GM12864 (cell line): ENCODE data around the gene HMGB1.

Source experiments
- DNase-seq: peaks from one replicate; pipeline ENCODE4 v3.0.0-alpha.2; 2011; ENCODE audit warnings: low read depth
- H3K4me3 ChIP-seq: 2 replicates; pipeline ENCODE4 v1.5.1; 2011; ENCODE audit warnings: mild to moderate bottlenecking, low read depth, low read length, control low read depth
- TF ChIP-seq, protein P1 (sequence below): IDR thresholded peaks from 2 replicates; pipeline ENCODE4 v1.5.1; 2011; ENCODE audit warnings: low read depth, mild to moderate bottlenecking, moderate library complexity, low read length, control low read depth, inconsistent platforms; ENCODE audit errors: missing control alignments

The HMGB1 gene

DNA sequence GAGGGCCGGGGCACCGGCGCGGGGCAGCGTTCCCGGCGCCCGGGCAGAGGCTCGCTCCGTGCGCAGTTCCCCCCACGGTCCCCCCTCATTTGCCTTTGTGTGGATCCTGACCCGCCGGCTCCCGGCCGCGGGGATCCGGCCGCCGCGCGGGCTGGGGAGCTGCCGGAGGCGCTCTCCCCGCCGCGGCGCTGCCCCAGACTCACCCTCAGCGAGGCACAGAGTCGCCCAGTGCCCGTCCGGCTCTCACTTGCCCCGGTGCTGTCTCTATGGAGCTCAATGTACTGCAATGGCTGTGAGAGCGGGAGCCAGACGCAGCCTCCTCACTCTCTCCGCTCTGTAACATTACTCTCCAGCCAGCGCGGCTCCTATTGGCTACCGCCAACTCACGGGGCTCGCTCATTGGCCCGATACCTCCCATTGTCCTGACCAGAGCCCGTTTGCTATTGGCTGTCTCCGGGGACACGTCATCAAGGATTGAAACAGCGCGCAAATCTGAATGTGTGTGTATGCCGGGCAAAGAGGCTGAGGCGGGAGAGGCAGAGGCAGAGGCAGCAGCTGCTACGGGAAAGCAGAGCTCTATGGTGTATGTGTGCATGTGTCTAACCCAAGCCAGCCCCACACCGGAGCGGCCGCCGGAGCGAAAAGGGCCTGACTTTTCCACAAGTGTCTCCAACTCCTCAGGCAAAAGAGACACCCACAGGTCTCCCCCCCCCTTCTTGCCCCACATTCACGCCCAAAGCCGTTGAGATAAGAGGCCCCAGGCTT is at the start of gene HMGB1:
HMGB1 (minus strand) TSS at position 344 of the 765 bp plus-strand sequence. CDS start 2,256 bp downstream, outside the sequence.
- peak within 1 kb of the TSS; percentile 91 for H3K4me3 ChIP-seq
- TF ChIP-seq, protein P1, sequence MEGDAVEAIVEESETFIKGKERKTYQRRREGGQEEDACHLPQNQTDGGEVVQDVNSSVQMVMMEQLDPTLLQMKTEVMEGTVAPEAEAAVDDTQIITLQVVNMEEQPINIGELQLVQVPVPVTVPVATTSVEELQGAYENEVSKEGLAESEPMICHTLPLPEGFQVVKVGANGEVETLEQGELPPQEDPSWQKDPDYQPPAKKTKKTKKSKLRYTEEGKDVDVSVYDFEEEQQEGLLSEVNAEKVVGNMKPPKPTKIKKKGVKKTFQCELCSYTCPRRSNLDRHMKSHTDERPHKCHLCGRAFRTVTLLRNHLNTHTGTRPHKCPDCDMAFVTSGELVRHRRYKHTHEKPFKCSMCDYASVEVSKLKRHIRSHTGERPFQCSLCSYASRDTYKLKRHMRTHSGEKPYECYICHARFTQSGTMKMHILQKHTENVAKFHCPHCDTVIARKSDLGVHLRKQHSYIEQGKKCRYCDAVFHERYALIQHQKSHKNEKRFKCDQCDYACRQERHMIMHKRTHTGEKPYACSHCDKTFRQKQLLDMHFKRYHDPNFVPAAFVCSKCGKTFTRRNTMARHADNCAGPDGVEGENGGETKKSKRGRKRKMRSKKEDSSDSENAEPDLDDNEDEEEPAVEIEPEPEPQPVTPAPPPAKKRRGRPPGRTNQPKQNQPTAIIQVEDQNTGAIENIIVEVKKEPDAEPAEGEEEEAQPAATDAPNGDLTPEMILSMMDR, result no peak
- DNase-seq, result peak; percentile 98

DNA sequence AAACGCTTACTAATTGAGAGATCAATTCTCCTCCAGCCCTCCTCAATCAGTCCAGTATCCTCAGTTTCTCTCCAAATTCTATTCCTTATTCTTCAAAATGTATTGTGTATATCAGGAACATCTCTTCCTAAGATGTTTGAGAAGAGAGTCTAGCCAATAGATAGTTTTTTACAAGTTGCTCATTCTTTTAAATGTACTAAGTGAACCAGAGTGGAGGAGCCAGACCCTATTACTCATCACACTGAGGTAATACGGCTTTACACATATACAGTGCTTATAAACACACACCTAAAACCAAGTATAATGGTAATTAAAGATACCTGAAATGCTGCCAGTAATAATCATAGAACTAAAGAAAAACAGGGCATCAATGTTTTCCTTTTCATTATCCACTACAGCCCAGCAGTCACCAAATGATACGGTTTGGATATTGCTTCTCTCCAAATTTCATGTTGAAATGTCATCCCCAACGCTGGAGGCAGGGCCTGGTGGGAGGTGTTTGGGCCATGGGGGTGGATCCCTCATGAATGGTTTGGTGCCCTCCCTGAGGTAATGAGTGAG is 45.2 kb upstream of the HMGB1 start:
- H3K4me3 ChIP-seq, result no peak overlapping the region

DNA sequence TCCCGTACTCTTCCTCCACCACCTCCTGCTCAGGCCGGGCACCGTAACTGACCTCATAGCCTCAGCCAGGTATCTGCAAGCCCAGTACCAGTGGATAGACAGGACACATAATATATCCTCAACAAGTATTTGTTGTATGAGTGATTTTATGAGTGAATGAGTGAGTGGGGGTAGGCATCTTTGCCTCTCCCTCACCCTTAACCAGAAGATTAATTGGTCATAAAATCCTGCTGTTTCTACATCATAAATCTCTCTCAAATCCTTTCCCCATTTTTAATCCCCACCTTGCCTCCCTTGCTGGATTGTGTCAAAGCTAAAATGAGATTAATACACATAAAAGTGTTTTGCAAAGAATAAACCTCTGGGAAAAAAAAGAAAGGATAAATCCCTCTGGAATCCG is 44.4 kb upstream of the HMGB1 start:
- H3K4me3 ChIP-seq, result no peak overlapping the region
- TF ChIP-seq, protein P1, result no peak
- DNase-seq, result no peak

More for the DNA sequence above, 45.2 kb upstream of the HMGB1 start:
- TF ChIP-seq, protein P1, result no peak
- DNase-seq, result no peak

DNA sequence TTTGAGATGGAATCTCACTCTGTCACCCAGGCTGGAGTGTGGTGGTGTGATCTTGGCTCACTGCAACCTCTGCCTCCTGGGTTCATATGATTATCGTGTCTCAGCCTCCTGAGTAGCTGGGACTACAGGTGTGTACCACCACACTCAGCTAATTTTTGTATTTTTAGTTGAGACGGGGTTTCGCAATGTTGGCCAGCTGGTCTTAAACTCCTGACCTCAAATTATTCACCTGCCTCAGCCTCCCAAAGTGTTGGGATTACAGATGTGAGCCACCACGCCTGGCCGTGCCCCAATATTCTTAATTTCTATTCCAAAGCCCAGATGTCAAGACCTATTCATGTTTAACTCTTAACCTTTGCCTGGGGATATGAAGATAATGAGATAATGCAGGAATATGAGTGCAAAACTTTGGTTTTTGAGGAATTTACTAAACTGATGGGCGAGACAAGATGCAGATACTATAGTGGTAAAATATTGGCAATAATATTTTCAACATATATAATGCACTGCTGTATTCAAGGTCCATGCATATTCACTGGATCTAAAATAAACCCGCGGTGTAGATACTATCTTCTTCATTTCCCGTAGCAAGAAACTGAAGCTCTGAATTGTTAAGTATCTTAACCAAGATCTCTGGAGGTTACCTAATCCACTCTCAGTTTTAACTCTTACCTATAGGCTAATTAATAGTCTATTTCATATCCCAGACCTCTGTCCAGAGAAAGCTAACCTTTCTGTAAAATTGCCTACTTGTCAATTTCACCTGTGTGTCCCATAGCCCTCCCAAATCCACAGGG is 43.7 kb upstream of the HMGB1 start:
- TF ChIP-seq, protein P1, result no peak
- DNase-seq, result no peak
- no peak overlapping the region for H3K4me3 ChIP-seq

DNA sequence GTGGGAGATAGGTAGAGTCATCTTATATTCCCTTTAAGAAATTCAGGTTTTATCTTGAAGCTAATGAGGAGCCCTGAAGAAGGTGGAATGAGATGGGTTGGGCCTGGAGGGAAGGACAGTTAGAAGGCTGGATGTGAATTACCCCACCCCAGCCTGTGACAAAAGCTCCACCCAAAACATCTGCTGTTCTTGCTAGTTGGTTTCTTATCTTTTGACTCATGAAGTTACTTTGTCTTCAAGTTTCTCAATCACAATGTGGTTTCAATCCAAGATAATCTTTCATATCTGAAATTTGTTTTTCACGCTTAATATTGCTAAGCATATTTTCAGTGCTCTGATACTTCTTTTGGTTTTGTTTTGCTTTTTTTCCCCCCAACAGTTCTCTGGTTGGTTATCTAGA is 38.3 kb upstream of the HMGB1 start:
- no peak overlapping the region for H3K4me3 ChIP-seq
- peak; percentile 47 for DNase-seq
- TF ChIP-seq, protein P1, result no peak

DNA sequence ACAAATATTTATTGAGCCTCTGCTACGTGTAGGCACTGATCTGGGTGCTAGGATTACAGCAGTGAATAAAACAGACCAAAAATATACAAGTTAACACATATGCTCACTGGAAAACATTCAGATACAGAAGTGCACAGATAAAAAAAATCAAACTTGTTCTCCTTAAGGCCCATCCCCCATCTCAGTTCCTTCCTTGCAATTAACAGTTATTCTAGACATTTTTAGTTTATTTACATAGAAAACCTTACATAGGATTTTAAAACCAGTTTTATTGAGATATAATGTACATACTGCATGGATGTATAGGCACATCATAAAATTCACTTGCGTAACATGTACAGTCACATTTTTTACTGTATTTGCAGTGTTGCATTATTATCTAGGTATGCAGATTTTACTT is 36.5 kb upstream of the HMGB1 start:
- TF ChIP-seq, protein P1, result no peak
- H3K4me3 ChIP-seq, result no peak overlapping the region
- DNase-seq, result no peak
